IMR-90 (cell line): ENCODE measurements around the gene SPATA17.

Experiments
- CEBPB ChIP-seq: IDR thresholded peaks from 2 replicates; pipeline ENCODE4 v1.6.1; 2012; ENCODE audit warnings: low read depth, low read length, improper control_type of control experiment
- CHD1 ChIP-seq: IDR thresholded peaks from 2 replicates; pipeline ENCODE4 v1.6.1; 2012; ENCODE audit warnings: low read depth, low read length, improper control_type of control experiment
- CTCF ChIP-seq: conservative IDR thresholded peaks from 2 replicates; pipeline ENCODE4 v1.5.1; 2012; ENCODE audit warnings: mild to moderate bottlenecking, low read depth, low read length, improper control_type of control experiment
- MAFK ChIP-seq: IDR thresholded peaks from 2 replicates; pipeline ENCODE4 v1.6.1; 2012; ENCODE audit warnings: low read depth, low read length, improper control_type of control experiment
- MAZ ChIP-seq: IDR thresholded peaks from 2 replicates; pipeline ENCODE4 v1.6.1; 2012; ENCODE audit warnings: low read depth, mild to moderate bottlenecking, low read length, improper control_type of control experiment, moderate library complexity, borderline replicate concordance
- NFE2L2 ChIP-seq: fragments of 150-350 bp; IDR thresholded peaks from 2 replicates; pipeline ENCODE4 v1.6.1; 2016; ENCODE audit warnings: low read depth, mild to moderate bottlenecking, low read length
- POLR2A ChIP-seq: IDR thresholded peaks from 2 replicates; pipeline ENCODE4 v1.6.1; 2012; ENCODE audit warnings: mild to moderate bottlenecking, low read depth, low read length
- RAD21 ChIP-seq: IDR thresholded peaks from 2 replicates; pipeline ENCODE4 v1.6.1; 2012; ENCODE audit warnings: low read length, improper control_type of control experiment
- RCOR1 ChIP-seq: IDR thresholded peaks from 2 replicates; pipeline ENCODE4 v1.6.1; 2012; ENCODE audit warnings: mild to moderate bottlenecking, low read length, improper control_type of control experiment; ENCODE audit not compliant: insufficient replicate concordance
- RFX5 ChIP-seq: IDR thresholded peaks from 2 replicates; pipeline ENCODE4 v1.8.0; 2012; ENCODE audit warnings: low read depth, mild to moderate bottlenecking, low read length, moderate library complexity

- TF ChIP-seq CTCF: no peak
- no peak for TF ChIP-seq CEBPB
- no peak for TF ChIP-seq NFE2L2
- no peak for TF ChIP-seq POLR2A
- no peak for TF ChIP-seq CHD1
- no peak for TF ChIP-seq MAZ
- no peak for TF ChIP-seq RCOR1
- no peak for TF ChIP-seq RAD21
- no peak for TF ChIP-seq MAFK
- no peak for TF ChIP-seq RFX5
Measured at GRCh38 chr1:217586586-217586985, 44.6 kb upstream of the SPATA17 start.
